Peyer's patch (tissue), 4 donors: ENCODE results near the gene TMEM132D.

Experiments used
- POLR2A ChIP-seq, 2 donors: fragments of 450-650 bp; IDR thresholded peaks; one replicate each; pipeline ENCODE4 v1.5.1; 2017; ENCODE audit warnings: antibody characterized with exemption in 2 of 2, mild to moderate bottlenecking in 2 of 2, moderate library complexity in 2 of 2
- TF ChIP-seq, protein P1 (sequence below), 6 experiments: fragments of 450-650 bp in 4 of 6; fragments of 200-600 bp in 2 of 6; sonication (generic) in 1 of 6; IDR thresholded peaks; one replicate each; pipeline ENCODE4 v1.5.1; 2017 to 2019; ENCODE audit warnings: antibody characterized with exemption in 6 of 6, mild to moderate bottlenecking in 3 of 6, moderate library complexity in 1 of 6

- TF ChIP-seq, protein P1, sequence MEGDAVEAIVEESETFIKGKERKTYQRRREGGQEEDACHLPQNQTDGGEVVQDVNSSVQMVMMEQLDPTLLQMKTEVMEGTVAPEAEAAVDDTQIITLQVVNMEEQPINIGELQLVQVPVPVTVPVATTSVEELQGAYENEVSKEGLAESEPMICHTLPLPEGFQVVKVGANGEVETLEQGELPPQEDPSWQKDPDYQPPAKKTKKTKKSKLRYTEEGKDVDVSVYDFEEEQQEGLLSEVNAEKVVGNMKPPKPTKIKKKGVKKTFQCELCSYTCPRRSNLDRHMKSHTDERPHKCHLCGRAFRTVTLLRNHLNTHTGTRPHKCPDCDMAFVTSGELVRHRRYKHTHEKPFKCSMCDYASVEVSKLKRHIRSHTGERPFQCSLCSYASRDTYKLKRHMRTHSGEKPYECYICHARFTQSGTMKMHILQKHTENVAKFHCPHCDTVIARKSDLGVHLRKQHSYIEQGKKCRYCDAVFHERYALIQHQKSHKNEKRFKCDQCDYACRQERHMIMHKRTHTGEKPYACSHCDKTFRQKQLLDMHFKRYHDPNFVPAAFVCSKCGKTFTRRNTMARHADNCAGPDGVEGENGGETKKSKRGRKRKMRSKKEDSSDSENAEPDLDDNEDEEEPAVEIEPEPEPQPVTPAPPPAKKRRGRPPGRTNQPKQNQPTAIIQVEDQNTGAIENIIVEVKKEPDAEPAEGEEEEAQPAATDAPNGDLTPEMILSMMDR (IDR thresholded peaks at IDR 0.05): no peak
- no peak for TF ChIP-seq POLR2A (IDR thresholded peaks at IDR 0.05)
Observed at GRCh38 chr12:129617849-129618248, 286.0 kb downstream of the TMEM132D start.
